ENCODE measurements around the gene TNPO2.
"Not testable (repeated sequence)": the region's sequence is repeated elsewhere in the genome, so short reads cannot be mapped to it uniquely, and the experiment has no call there.

Gene TNPO2

DNA sequence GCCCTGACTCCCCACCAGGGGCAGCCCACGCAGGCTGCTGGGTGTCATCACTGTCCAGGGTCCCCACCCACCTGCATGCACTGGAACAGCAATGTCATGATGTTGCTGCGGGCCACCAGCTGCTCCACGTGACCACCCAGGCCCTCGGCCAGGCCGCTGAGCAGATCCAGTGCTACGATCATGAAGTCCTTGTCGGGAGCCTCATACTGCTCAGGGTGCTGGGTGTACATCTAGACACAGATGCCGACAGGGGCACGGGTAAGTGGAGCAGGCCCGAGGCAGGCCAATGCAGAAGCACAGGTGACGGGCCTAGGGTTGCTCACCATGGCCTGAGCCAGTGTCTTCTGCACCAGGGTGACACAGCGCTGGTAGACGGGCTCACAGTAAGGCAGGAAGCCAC lies 18.6 kb downstream of the TNPO2 start:
- DNase-seq = no peak

- DNase-seq = no peak
These were observed 20.7 kb downstream of the TNPO2 start for GRCh38 chr19:12703046-12703445.

GRCh38 chr19:12701596-12702282 lies 22.0 kb downstream of the TNPO2 start:
- no peak for DNase-seq

GRCh38 chr19:12698138-12698537 lies 25.6 kb downstream of the TNPO2 start:
- DNase-seq = no peak

- not testable (repeated sequence) for DNase-seq
These were observed 26.3 kb downstream of the TNPO2 start for GRCh38 chr19:12697425-12697824.

GRCh38 chr19:12696366-12697335 lies 27.1 kb downstream of the TNPO2 start, which contains the start of gene FBXW9:
TSS of gene FBXW9 (minus strand) at chr19:12696631. CDS start at chr19:12696581, 50 bp downstream.
- DNase-seq = peak; percentile 90

- DNase-seq = no peak
These were observed 27.8 kb downstream of the TNPO2 start for GRCh38 chr19:12695997-12696365.

- no peak for DNase-seq
These were observed 28.2 kb downstream of the TNPO2 start for GRCh38 chr19:12695514-12695913.

- DNase-seq = no peak
These were observed 28.6 kb downstream of the TNPO2 start for GRCh38 chr19:12695096-12695495.

DNA sequence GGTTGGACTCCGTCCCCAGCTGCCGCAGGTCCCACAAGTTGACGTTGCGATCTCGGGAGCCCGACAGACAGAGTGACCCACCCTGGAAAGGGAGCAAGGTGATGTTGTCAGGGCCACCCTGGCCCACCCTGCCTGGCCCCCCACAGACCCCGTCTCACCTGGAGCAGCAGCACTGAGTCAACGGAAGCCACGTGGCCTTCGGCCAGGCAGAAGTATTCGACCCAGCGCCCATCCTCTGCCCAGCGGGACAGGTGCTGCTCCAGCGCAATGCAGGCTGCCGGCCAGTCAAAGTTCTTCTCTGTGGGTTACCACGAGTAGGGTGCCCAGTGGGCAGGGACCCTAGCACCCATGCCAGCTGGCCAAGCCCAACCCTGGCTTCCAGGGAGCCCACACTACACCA lies 29.1 kb downstream of the TNPO2 start:
- no peak for DNase-seq

GRCh38 chr19:12692960-12693359 lies 30.8 kb downstream of the TNPO2 start:
- DNase-seq = no peak

DNA sequence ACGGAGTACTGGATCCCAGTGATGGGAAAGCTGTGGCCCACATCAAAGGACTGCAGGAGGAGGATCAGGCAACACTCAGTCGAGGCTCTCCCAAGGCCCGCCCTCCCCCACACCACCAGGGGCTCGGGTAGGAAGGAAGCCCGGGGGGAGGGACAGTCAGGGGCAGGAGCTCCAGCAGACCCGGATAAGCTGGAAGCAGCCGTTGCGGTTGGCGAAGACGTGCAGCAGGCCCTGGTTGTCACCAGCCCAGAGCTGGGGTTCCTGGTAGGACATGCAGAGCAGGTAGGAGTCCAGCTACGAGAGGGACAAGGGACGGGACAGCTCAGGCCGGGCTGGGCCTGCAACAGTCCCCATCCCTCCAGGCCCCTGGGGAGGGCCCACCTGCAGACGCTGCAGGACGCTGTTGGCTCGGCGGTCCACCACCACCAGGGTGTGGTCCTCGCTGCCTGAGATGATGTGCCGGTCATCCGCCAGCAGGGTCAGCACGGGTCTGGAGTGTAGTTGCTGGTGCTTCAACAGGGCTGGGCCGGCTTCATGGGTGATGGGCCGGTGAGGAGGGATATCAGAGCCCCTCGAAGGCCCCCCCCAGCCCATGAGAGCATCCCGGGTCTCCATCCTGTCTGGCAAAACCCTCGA lies 34.0 kb downstream of the TNPO2 start:
- no peak for DNase-seq

- DNase-seq = no peak
These were observed 34.7 kb downstream of the TNPO2 start for GRCh38 chr19:12689012-12689411.

DNA sequence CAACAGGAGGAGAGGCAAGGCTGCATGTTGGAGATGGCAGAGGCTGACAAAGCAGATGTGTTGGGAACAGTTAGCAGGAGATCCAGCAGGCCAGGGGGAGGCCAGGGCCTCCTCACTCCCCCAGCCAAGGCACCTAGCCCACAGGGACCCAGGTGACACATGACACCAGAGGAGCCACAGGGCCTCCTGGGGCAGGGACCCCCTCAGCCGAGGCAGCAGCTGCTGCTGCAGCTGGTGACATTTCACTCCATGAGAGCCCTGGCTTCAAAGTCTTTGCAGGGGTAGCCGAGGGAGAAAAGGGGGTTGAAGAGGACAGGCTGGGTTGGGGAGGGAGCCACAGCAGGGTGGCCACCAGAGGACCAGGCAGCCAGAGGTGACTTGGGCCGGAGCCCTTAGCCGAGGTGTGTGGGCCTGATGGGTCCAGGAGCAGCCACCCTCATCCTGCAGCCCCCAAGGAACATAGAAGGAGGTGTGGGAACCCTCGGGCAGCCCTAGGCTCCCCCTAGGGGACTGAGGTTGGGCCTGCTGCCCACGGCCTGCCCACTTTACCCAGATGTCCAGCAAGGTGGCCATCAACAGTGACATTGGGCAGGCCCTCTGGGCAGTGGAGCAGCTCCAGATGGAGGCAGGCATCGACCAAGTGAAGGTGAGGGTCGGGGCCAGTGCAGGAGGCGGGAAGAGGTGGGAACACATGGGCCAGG lies 36.1 kb downstream of the TNPO2 start, which contains the start of gene GNG14:
GNG14 (plus strand) TSS at position 503 of the 701 bp plus-strand sequence; CDS start at position 554, 51 bp downstream.
- no peak for DNase-seq

DNA sequence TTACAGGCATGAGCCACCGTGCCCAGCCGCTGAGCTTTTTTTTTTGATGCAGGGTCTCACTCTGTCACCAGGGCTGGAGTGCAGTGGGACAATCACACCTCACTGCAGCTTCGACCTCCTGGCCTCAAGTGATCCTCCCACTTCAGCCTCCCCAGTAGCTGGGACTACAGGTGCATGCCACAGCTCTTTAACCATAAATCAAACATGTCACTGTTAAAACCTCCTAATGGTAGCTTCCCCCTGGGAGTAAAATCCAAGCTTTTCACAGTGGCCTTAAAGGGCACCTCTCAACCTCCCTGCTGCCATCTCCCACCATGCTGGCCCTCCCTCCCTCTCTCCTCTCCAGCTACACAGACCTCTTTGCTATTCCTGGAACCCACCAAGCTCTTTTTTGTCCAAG lies 37.9 kb downstream of the TNPO2 start:
- DNase-seq = no peak

DNA sequence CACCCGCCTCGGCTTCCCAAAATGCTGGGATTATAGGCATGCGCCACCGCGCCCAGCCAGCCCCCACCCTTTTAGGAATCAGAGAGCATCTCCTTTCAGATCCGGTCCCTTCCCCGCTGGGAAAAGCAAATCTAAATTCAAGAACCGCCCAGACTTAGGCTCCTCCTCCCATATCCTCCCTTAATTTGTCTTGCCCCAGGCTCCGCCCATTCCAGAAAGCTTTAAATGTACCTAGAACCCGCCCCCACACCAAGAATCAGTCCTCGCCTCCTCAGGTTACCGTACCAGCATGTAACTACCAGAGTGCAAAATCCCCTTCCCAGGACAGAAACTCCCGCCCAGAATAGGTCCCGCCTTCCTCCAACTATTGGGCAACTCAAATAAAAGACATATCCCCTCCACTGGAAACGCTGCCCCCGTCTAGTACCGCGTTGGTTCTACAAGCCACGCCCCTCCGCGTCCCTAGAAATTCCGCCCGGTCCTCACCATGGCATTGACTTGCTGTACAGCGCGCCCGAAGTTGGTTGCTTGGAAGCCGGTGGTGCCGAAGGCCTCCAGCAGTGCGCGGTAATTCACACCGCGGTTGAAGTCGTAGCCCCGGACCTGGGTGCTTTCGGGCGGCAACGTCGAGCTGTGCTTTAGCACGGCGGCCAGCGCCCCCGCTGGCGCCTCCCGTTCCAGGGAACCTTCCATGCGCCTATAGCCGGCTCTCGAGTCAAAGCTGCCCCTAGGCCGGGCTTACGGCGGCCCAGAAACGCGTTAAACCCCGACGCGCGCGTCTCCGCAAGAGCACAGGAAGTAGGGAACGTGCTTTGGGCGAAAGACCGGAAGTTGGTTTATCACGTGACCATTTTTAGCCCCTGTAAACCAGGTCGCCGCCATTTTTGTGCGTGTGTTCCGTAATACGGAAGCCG lies 42.4 kb downstream of the TNPO2 start, which contains the start of gene DHPS:
DHPS (minus strand) TSS at position 807 of the 914 bp plus-strand sequence; CDS start at position 693, 114 bp downstream.
- DNase-seq = peak; percentile 47

DNA sequence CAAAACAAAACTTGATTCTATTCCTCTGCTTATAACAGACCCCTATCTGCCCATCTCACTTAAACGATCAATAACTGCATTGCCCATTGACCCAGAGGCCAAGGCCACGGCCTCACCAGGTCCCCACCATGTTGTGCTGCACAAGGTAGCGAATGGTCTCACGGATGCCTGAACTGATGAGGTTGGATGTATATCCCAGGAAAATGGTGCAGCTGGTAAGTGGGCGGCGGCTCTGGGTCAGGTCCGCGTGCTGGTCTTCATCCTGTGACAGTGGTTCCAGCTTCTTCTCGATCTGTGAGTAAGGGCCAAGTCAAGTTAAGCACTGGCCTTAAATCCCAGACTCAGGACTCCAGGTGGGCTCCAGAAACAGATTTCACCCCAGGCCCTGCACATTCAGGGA lies 43.7 kb downstream of the TNPO2 start:
- no peak for DNase-seq

DNA sequence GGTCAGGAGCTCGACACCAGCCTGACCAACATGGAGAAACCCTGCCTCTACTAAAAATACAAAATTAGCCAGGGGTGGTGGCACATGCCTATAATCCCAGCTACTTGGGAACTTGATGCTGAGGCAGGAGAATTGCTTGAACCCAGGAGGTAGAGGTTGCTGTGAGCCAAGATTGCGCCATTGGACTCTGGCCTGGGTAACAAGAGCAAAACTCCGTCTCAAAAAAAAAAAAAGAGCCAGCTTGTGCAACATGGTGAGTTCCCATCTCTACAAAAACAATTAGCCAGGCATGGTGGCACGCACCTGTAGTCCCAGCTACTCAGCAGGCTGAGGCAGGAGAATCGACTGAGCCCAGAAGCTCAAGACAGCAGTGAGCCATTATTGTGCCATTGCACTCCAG lies 45.7 kb downstream of the TNPO2 start:
- DNase-seq = not testable (repeated sequence)

GRCh38 chr19:12676928-12677327 lies 46.8 kb downstream of the TNPO2 start:
- DNase-seq = no peak

- no peak for DNase-seq
These were observed 47.3 kb downstream of the TNPO2 start for GRCh38 chr19:12676384-12676792.

GRCh38 chr19:12675940-12676339 lies 47.8 kb downstream of the TNPO2 start:
- no peak for DNase-seq
